Mesothelial cell of epicardium (in vitro differentiated cells): ENCODE data around the gene TNFRSF14. TPM values are rescaled to one million over a fixed set of nuclear protein-coding genes. Genes with fewer than 3 reads are reported as not detected.

Experiments used
- DNase-seq, 2 experiments: peaks; one replicate each; pipeline ENCODE4 v3.0.0; 2021; ENCODE audit warnings: low spot score in 2 of 2; ENCODE audit not compliant: unreplicated experiment in 2 of 2
- H3K27ac Mint-ChIP-seq: 2 replicates; pipeline ENCODE4 v1.8.0; 2021; ENCODE audit warnings: mixed read lengths
- H3K27me3 Mint-ChIP-seq: 2 replicates; pipeline ENCODE4 v1.8.0; 2021; ENCODE audit warnings: low read depth, mixed read lengths
- H3K36me3 Mint-ChIP-seq: 2 replicates; pipeline ENCODE4 v1.8.0; 2021; ENCODE audit warnings: mixed read lengths
- H3K4me1 Mint-ChIP-seq: 2 replicates; pipeline ENCODE4 v1.8.0; 2021; ENCODE audit warnings: mixed read lengths
- H3K4me3 Mint-ChIP-seq: 2 replicates; pipeline ENCODE4 v1.8.0; 2021; ENCODE audit warnings: mild to moderate bottlenecking, moderate library complexity, mixed read lengths
- H3K9me3 Mint-ChIP-seq: 2 replicates; pipeline ENCODE4 v1.8.0; 2021; ENCODE audit warnings: mixed read lengths
- CTCF ChIP-seq: fragments of 200-600 bp; sonication (generic); IDR thresholded peaks from one replicate; pipeline ENCODE4 v1.5.0; 2021; ENCODE audit warnings: antibody characterized with exemption; ENCODE audit not compliant: unreplicated experiment
- total RNA-seq: library from RNA; stranded (reverse); gene quantifications from 3 replicates; pipeline ENCODE4 v1.2.1, GENCODE V29; 2021

Gene TNFRSF14
- total RNA-seq, 1 donor from 2014 or later: 1.1 TPM

GRCh38 chr1:2510366-2511155, 45.6 kb upstream of the TNFRSF14 start:
- H3K27ac Mint-ChIP-seq: no peak overlapping the region
- peaks cover 2% of the 10 kb centered on the region for H3K36me3 Mint-ChIP-seq
- no peak for DNase-seq
- no peaks in the 10 kb centered on the region for H3K9me3 Mint-ChIP-seq
- no peak overlapping the region for H3K4me3 Mint-ChIP-seq
- no peaks in the 10 kb centered on the region for H3K27me3 Mint-ChIP-seq
- H3K4me1 Mint-ChIP-seq: peaks cover 1% of the 10 kb centered on the region
- no peak for TF ChIP-seq CTCF

GRCh38 chr1:2512862-2513421, 43.2 kb upstream of the TNFRSF14 start:
- no peak for DNase-seq
- no peak overlapping the region for H3K4me3 Mint-ChIP-seq
- H3K27me3 Mint-ChIP-seq: no peaks in the 10 kb centered on the region
- no peak for TF ChIP-seq CTCF
- peaks cover 8% of the 10 kb centered on the region for H3K36me3 Mint-ChIP-seq
- no peaks in the 10 kb centered on the region for H3K4me1 Mint-ChIP-seq
- no peak overlapping the region for H3K27ac Mint-ChIP-seq
- H3K9me3 Mint-ChIP-seq: no peaks in the 10 kb centered on the region

- H3K27me3 Mint-ChIP-seq: no peaks in the 10 kb centered on the region
- no peaks in the 10 kb centered on the region for H3K4me1 Mint-ChIP-seq
- TF ChIP-seq CTCF: no peak
- no peak for DNase-seq
- H3K9me3 Mint-ChIP-seq: no peaks in the 10 kb centered on the region
- no peak overlapping the region for H3K4me3 Mint-ChIP-seq
- peaks cover 13% of the 10 kb centered on the region for H3K36me3 Mint-ChIP-seq
- H3K27ac Mint-ChIP-seq: no peak overlapping the region
These were observed 42.1 kb upstream of the TNFRSF14 start for GRCh38 chr1:2513939-2514652.

GRCh38 chr1:2514863-2515762, 41.1 kb upstream of the TNFRSF14 start:
- DNase-seq: no peak
- H3K9me3 Mint-ChIP-seq: no peaks in the 10 kb centered on the region
- no peaks in the 10 kb centered on the region for H3K4me1 Mint-ChIP-seq
- H3K36me3 Mint-ChIP-seq: peaks cover 14% of the 10 kb centered on the region
- H3K27me3 Mint-ChIP-seq: no peaks in the 10 kb centered on the region
- TF ChIP-seq CTCF: peak; percentile 27
- H3K27ac Mint-ChIP-seq: no peak overlapping the region
- H3K4me3 Mint-ChIP-seq: no peak overlapping the region

- no peak overlapping the region for H3K4me3 Mint-ChIP-seq
- no peaks in the 10 kb centered on the region for H3K4me1 Mint-ChIP-seq
- peaks cover 16% of the 10 kb centered on the region for H3K36me3 Mint-ChIP-seq
- H3K27me3 Mint-ChIP-seq: no peaks in the 10 kb centered on the region
- no peak for TF ChIP-seq CTCF
- H3K27ac Mint-ChIP-seq: no peak overlapping the region
- no peaks in the 10 kb centered on the region for H3K9me3 Mint-ChIP-seq
- no peak for DNase-seq
These were observed 40.4 kb upstream of the TNFRSF14 start for GRCh38 chr1:2515763-2516080.
